ENCODE measurements around the gene CCDC187.
"Not testable (repeated sequence)": the region's sequence is repeated elsewhere in the genome, so short reads cannot be mapped to it uniquely, and the experiment has no call there.

Gene CCDC187
- 0 to 0.13 (median 0) reads per million in 9 experiments for total RNA-seq

GRCh38 chr9:136303825-136304416 is at the start of gene CCDC187:
TSS of gene CCDC187 (minus strand) at chr9:136304094. CDS start at chr9:136303830, 264 bp downstream.
- peaks cover 2 to 4% of the 10 kb centered on the region in 2 donors for H3K27me3 Mint-ChIP-seq
- ATAC-seq (replicated peaks) (no peak), DNase-seq (no peak)
- H3K27ac Mint-ChIP-seq, result no peak within 1 kb of the TSS
- no peaks in the 10 kb centered on the region for H3K9me3 Mint-ChIP-seq
- H3K4me1 Mint-ChIP-seq (ENCODE audit: low read depth in 2 of 2), result peaks cover 3 to 4% of the 10 kb centered on the region in 2 donors
- peaks cover 3% of the 10 kb centered on the region for H3K36me3 Mint-ChIP-seq (ENCODE audit: insufficient read depth)
- no peak within 1 kb of the TSS for H3K4me3 Mint-ChIP-seq

- H3K36me3 Mint-ChIP-seq (ENCODE audit: insufficient read depth), result peaks cover 2% of the 10 kb centered on the region
- H3K4me1 Mint-ChIP-seq (ENCODE audit: low read depth in 2 of 2), result peaks cover 0 to 2% of the 10 kb centered on the region in 2 donors
- DNase-seq, result no peak
- H3K27ac Mint-ChIP-seq, result peak overlapping the region in 1 of 2 donors; percentile 8
- ATAC-seq (replicated peaks), result no peak
- H3K4me3 Mint-ChIP-seq, result no peak overlapping the region
- no peaks in the 10 kb centered on the region for H3K9me3 Mint-ChIP-seq
- no peaks in the 10 kb centered on the region for H3K27me3 Mint-ChIP-seq
These were observed 49.2 kb upstream of the CCDC187 start for GRCh38 chr9:136353088-136353487.

GRCh38 chr9:136352682-136353081 is 48.8 kb upstream of the CCDC187 start:
- H3K4me3 Mint-ChIP-seq, result no peak overlapping the region
- H3K4me1 Mint-ChIP-seq (ENCODE audit: low read depth in 2 of 2), result peaks cover 0 to 2% of the 10 kb centered on the region in 2 donors
- ATAC-seq (replicated peaks) (no peak), DNase-seq (no peak)
- no peaks in the 10 kb centered on the region for H3K9me3 Mint-ChIP-seq
- H3K27ac Mint-ChIP-seq, result peak overlapping the region in 1 of 2 donors; percentile 8
- peaks cover 2% of the 10 kb centered on the region for H3K36me3 Mint-ChIP-seq (ENCODE audit: insufficient read depth)
- no peaks in the 10 kb centered on the region for H3K27me3 Mint-ChIP-seq

GRCh38 chr9:136351868-136352267 is 48.0 kb upstream of the CCDC187 start:
- H3K4me1 Mint-ChIP-seq (ENCODE audit: low read depth in 2 of 2), result not testable (repeated sequence)

GRCh38 chr9:136351252-136351800 is 47.4 kb upstream of the CCDC187 start:
- Mint-ChIP-seq H3K9me3 (no peaks in the 10 kb centered on the region), H3K27me3 (no peaks in the 10 kb centered on the region), H3K4me1 (ENCODE audit: low read depth in 2 of 2) (peaks cover 0 to 2% of the 10 kb centered on the region in 2 donors), H3K27ac (no peak overlapping the region), H3K4me3 (no peak overlapping the region), H3K36me3 (ENCODE audit: insufficient read depth) (peaks cover 2% of the 10 kb centered on the region)
- ATAC-seq (replicated peaks) (no peak), DNase-seq (no peak)

More at GRCh38 chr9:136351868-136352267, 48.0 kb upstream of the CCDC187 start:
- H3K27me3 Mint-ChIP-seq; H3K27ac Mint-ChIP-seq; DNase-seq; ATAC-seq (replicated peaks); H3K4me3 Mint-ChIP-seq; H3K36me3 Mint-ChIP-seq (ENCODE audit: insufficient read depth); H3K9me3 Mint-ChIP-seq: not testable (repeated sequence)

GRCh38 chr9:136349546-136349945 is 45.7 kb upstream of the CCDC187 start:
- no peaks in the 10 kb centered on the region for H3K4me1 Mint-ChIP-seq (ENCODE audit: low read depth in 2 of 2)
- ATAC-seq (replicated peaks) (no peak), DNase-seq (no peak)
- no peak overlapping the region for H3K27ac Mint-ChIP-seq
- H3K36me3 Mint-ChIP-seq (ENCODE audit: insufficient read depth), result peaks cover 2% of the 10 kb centered on the region
- no peak overlapping the region for H3K4me3 Mint-ChIP-seq
- H3K9me3 Mint-ChIP-seq, result no peaks in the 10 kb centered on the region
- H3K27me3 Mint-ChIP-seq, result no peaks in the 10 kb centered on the region

- Mint-ChIP-seq H3K36me3 (ENCODE audit: insufficient read depth) (peaks cover 2% of the 10 kb centered on the region), H3K27ac (no peak overlapping the region), H3K4me3 (no peak overlapping the region), H3K27me3 (no peaks in the 10 kb centered on the region), H3K4me1 (ENCODE audit: low read depth in 2 of 2) (no peaks in the 10 kb centered on the region), H3K9me3 (no peaks in the 10 kb centered on the region)
- ATAC-seq (replicated peaks), result no peak
- no peak for DNase-seq
These were observed 44.8 kb upstream of the CCDC187 start for GRCh38 chr9:136348691-136349090.

- H3K27ac Mint-ChIP-seq, result no peak overlapping the region
- peaks cover 1% of the 10 kb centered on the region for H3K36me3 Mint-ChIP-seq (ENCODE audit: insufficient read depth)
- H3K27me3 Mint-ChIP-seq, result no peaks in the 10 kb centered on the region
- DNase-seq, result no peak
- no peaks in the 10 kb centered on the region for H3K4me1 Mint-ChIP-seq (ENCODE audit: low read depth in 2 of 2)
- no peak for ATAC-seq (replicated peaks)
- no peak overlapping the region for H3K4me3 Mint-ChIP-seq
- no peaks in the 10 kb centered on the region for H3K9me3 Mint-ChIP-seq
These were observed 43.8 kb upstream of the CCDC187 start for GRCh38 chr9:136347472-136348256.

GRCh38 chr9:136346927-136347465 is 43.1 kb upstream of the CCDC187 start:
- Mint-ChIP-seq H3K27me3 (no peaks in the 10 kb centered on the region), H3K9me3 (no peaks in the 10 kb centered on the region), H3K4me1 (ENCODE audit: low read depth in 2 of 2) (no peaks in the 10 kb centered on the region), H3K27ac (no peak overlapping the region), H3K4me3 (no peak overlapping the region), H3K36me3 (ENCODE audit: insufficient read depth) (no peaks in the 10 kb centered on the region)
- ATAC-seq (replicated peaks), result no peak
- no peak for DNase-seq

- DNase-seq, result no peak
- no peak overlapping the region for H3K27ac Mint-ChIP-seq
- ATAC-seq (replicated peaks), result no peak
- no peaks in the 10 kb centered on the region for H3K27me3 Mint-ChIP-seq
- no peak overlapping the region for H3K4me3 Mint-ChIP-seq
- H3K36me3 Mint-ChIP-seq (ENCODE audit: insufficient read depth), result no peaks in the 10 kb centered on the region
- no peaks in the 10 kb centered on the region for H3K9me3 Mint-ChIP-seq
- H3K4me1 Mint-ChIP-seq (ENCODE audit: low read depth in 2 of 2), result no peaks in the 10 kb centered on the region
These were observed 42.2 kb upstream of the CCDC187 start for GRCh38 chr9:136346157-136346481.

GRCh38 chr9:136345281-136346156 is 41.6 kb upstream of the CCDC187 start:
- Mint-ChIP-seq H3K27ac (no peak overlapping the region), H3K4me1 (ENCODE audit: low read depth in 2 of 2) (no peaks in the 10 kb centered on the region), H3K9me3 (no peaks in the 10 kb centered on the region), H3K4me3 (no peak overlapping the region), H3K36me3 (ENCODE audit: insufficient read depth) (no peaks in the 10 kb centered on the region), H3K27me3 (no peaks in the 10 kb centered on the region)
- no peak for ATAC-seq (replicated peaks)
- DNase-seq, result no peak

GRCh38 chr9:136344544-136345280 is 40.8 kb upstream of the CCDC187 start:
- no peaks in the 10 kb centered on the region for H3K9me3 Mint-ChIP-seq
- DNase-seq (no peak), ATAC-seq (replicated peaks) (no peak)
- H3K36me3 Mint-ChIP-seq (ENCODE audit: insufficient read depth), result no peaks in the 10 kb centered on the region
- H3K4me3 Mint-ChIP-seq, result no peak overlapping the region
- no peak overlapping the region for H3K27ac Mint-ChIP-seq
- H3K4me1 Mint-ChIP-seq (ENCODE audit: low read depth in 2 of 2), result no peaks in the 10 kb centered on the region
- H3K27me3 Mint-ChIP-seq, result no peaks in the 10 kb centered on the region

- Mint-ChIP-seq H3K27ac (no peak overlapping the region), H3K4me3 (no peak overlapping the region), H3K36me3 (ENCODE audit: insufficient read depth) (no peaks in the 10 kb centered on the region), H3K9me3 (no peaks in the 10 kb centered on the region), H3K4me1 (ENCODE audit: low read depth in 2 of 2) (peaks cover 0 to under 1% of the 10 kb centered on the region in 2 donors), H3K27me3 (no peaks in the 10 kb centered on the region)
- DNase-seq (no peak), ATAC-seq (replicated peaks) (no peak)
These were observed 40.0 kb upstream of the CCDC187 start for GRCh38 chr9:136343884-136344269.

Measured in effector memory CD8-positive, alpha-beta T cell (primary cell).